Measurements from ENCODE around the gene TM6SF1. TPM values are rescaled to one million over a fixed set of nuclear protein-coding genes. Genes with fewer than 3 reads are reported as not detected.

TM6SF1 gene
- total and polyA plus RNA-seq, 2 of the 4 experiments (the other 2 are of a cell fraction) = 1.6 to 1.9 TPM

DNA sequence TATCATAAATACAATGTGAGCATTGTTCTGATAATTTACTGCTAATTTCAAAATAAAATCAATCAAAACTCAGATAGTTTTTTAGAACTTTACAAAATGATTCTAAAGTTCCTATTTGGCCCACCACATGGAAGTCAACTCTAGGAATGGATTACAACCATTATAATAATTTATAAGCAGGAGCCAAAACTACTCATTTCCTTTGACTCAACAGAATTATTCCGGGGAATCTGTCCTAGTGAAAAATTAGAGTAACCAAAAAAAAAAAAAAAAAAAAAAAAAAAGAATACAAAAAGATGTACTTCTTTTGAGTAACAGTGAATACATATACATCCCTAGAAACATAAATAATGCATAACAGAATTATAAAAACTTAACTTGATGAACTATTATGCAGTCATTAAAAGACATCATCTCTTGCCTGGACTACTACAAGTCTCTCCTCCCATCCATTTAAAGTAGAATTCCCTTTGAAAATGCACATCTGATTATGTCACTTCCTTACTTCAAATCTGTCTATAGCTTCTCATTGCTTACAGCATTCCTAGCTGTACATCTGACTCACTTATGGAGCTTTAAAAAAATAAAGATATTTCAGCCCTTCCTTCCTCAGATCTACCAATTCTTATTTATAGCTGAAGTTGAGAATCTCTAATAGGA lies 56.8 kb downstream of the TM6SF1 start:
- H3K9me1 ChIP-seq (ENCODE audit: insufficient read depth, low read length) = 0 out of 2 replicates have a peak, but pooled peaks cover 4% of the 10 kb centered on the region
- in situ Hi-C loops (cut with MboI; ENCODE audit: low sequenced_read_pairs) = no loop called here
- no peak overlapping the region for H4K8ac ChIP-seq (ENCODE audit: low read depth in 2 of 2, low read length in 2 of 2)
- no peak overlapping the region for H3K4ac ChIP-seq (ENCODE audit: low read depth, low read length)
- H3K18ac ChIP-seq (ENCODE audit: low read depth, low read length) = no peak overlapping the region
- H3K9me3 ChIP-seq (ENCODE audit: control insufficient read depth, insufficient read depth, low read length) = peaks cover 5% of the 10 kb centered on the region
- H2BK15ac ChIP-seq (ENCODE audit: low read depth, low read length) = no peak overlapping the region
- H3K9ac ChIP-seq (ENCODE audit: low read depth, low read length) = no peak overlapping the region
- ChIA-PET CTCF (no interaction called here), POLR2A (ENCODE audit: unreplicated experiment) (interaction anchor here (0.5 kb wide), 1 partner anchor 10 kb away, joined by 4 read pairs; no protein-coding TSS in a partner anchor)
- no peaks in the 10 kb centered on the region for H3K27me3 ChIP-seq (ENCODE audit: control insufficient read depth, insufficient read depth, low read length)
- H3K27ac ChIP-seq (ENCODE audit: insufficient read depth, low read length) = no peak overlapping the region
- H2BK5ac ChIP-seq (ENCODE audit: low read depth, low read length, poor library complexity, severe bottlenecking) = peak overlapping the region; percentile 76
- peaks cover 2% of the 10 kb centered on the region; the same call in 1 of the 2 replicates for H3K4me1 ChIP-seq (ENCODE audit: control insufficient read depth, insufficient read depth, low read length)
- H2AK5ac ChIP-seq (ENCODE audit: low read depth, low read length) = no peak overlapping the region
- H4K91ac ChIP-seq (ENCODE audit: insufficient read depth, low read depth, low read length) = no peak overlapping the region; the same call in 1 of the 2 replicates
- H3K23ac ChIP-seq (ENCODE audit: low read depth, low read length) = no peak overlapping the region
- TF ChIP-seq, protein P1, sequence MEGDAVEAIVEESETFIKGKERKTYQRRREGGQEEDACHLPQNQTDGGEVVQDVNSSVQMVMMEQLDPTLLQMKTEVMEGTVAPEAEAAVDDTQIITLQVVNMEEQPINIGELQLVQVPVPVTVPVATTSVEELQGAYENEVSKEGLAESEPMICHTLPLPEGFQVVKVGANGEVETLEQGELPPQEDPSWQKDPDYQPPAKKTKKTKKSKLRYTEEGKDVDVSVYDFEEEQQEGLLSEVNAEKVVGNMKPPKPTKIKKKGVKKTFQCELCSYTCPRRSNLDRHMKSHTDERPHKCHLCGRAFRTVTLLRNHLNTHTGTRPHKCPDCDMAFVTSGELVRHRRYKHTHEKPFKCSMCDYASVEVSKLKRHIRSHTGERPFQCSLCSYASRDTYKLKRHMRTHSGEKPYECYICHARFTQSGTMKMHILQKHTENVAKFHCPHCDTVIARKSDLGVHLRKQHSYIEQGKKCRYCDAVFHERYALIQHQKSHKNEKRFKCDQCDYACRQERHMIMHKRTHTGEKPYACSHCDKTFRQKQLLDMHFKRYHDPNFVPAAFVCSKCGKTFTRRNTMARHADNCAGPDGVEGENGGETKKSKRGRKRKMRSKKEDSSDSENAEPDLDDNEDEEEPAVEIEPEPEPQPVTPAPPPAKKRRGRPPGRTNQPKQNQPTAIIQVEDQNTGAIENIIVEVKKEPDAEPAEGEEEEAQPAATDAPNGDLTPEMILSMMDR (conservative IDR thresholded peaks at IDR 0.05; ENCODE audit: low read depth, low read length) = no peak
- TF ChIP-seq FOS (IDR thresholded peaks at IDR 0.05; ENCODE audit: low read depth, low read length) (no peak), CEBPB (IDR thresholded peaks at IDR 0.05; ENCODE audit: low read depth, low read length) (peak; percentile 24; the same call in 1 of the 2 replicates)
- H3K36me3 ChIP-seq (ENCODE audit: control insufficient read depth, insufficient read depth, low read length) = no peaks in the 10 kb centered on the region
- intact Hi-C loops (cut with micrococcal nuclease) = loop anchor here (5.0 kb wide), 1 partner anchor 38 kb away; no protein-coding TSS in a partner anchor
- BruUV-seq (replicated peaks) = no TSS peak
- dilution Hi-C loops (cut with HindIII; ENCODE audit: low sequenced_read_pairs, unreplicated experiment) = no loop called here
- H3K4me2 ChIP-seq (ENCODE audit: low read depth, low read length) = no peak overlapping the region; the same call in 1 of the 2 replicates
- no peak overlapping the region for H3K14ac ChIP-seq (replicated peaks; ENCODE audit: low read depth, low read length)
- H3K79me1 ChIP-seq (ENCODE audit: low read depth in 1 of 2, low read length in 2 of 2) = peaks cover 28 to 65% of the 10 kb centered on the region in 2 experiments
- DNase-seq (peak; percentile 86), ATAC-seq (ENCODE audit: low read depth) (peak; percentile 84)
- H4K5ac ChIP-seq (ENCODE audit: low read depth, low read length) = no peak overlapping the region
- no peak overlapping the region for H3K4me3 ChIP-seq (ENCODE audit: insufficient read depth, low read depth, low read length)
- H2AK9ac ChIP-seq (replicated peaks; ENCODE audit: low read depth, low read length, poor library complexity) = no peak overlapping the region
- peaks cover 10% of the 10 kb centered on the region; the same call in 1 of the 2 replicates for H4K20me1 ChIP-seq (ENCODE audit: insufficient read depth, low read length)
- H2BK120ac ChIP-seq (ENCODE audit: low read depth, low read length) = no peak overlapping the region
- no peak overlapping the region for H3K56ac ChIP-seq (ENCODE audit: extremely low read depth, insufficient read depth, low read length)
- no CpG with 5 or more reads among the region's 1 CpG for WGBS, 2 experiments (ENCODE audit: extremely low coverage in 2 of 2, insufficient read length in 1 of 2)
- H2BK20ac ChIP-seq (ENCODE audit: low read depth, low read length) = peak overlapping the region; percentile 76; the same call in 1 of the 2 replicates
- H2AFZ ChIP-seq (replicated peaks; ENCODE audit: low read length, poor library complexity) = no peak overlapping the region
